Hindlimb muscle (tissue), 1 donor: Measurements from ENCODE around the gene UBL4A. TPM values are rescaled to one million over a fixed set of nuclear protein-coding genes. Genes with fewer than 3 reads are reported as not detected.
A peak's percentile ranks its signal among the peaks of the same experiment; 100 is the strongest.
"Not testable (repeated sequence)": the region's sequence is repeated elsewhere in the genome, so short reads cannot be mapped to it uniquely, and the experiment has no call there.

ENCODE experiments used
- DNase-seq: peaks from one replicate; pipeline ENCODE4 v3.0.0-alpha.2; 2013
- polyA plus RNA-seq: library from polyadenylated mRNA; unstranded; fragments of 120-200 nt; gene quantifications from one replicate; pipeline ENCODE4 v1.2.1, GENCODE V29; 2013; ENCODE audit not compliant: insufficient read length

Gene UBL4A
- polyA plus RNA-seq, 1 donor = 25.9 TPM

GRCh38 chrX:154507673-154508383 is 21.4 kb upstream of the UBL4A start:
- DNase-seq = no peak

DNA sequence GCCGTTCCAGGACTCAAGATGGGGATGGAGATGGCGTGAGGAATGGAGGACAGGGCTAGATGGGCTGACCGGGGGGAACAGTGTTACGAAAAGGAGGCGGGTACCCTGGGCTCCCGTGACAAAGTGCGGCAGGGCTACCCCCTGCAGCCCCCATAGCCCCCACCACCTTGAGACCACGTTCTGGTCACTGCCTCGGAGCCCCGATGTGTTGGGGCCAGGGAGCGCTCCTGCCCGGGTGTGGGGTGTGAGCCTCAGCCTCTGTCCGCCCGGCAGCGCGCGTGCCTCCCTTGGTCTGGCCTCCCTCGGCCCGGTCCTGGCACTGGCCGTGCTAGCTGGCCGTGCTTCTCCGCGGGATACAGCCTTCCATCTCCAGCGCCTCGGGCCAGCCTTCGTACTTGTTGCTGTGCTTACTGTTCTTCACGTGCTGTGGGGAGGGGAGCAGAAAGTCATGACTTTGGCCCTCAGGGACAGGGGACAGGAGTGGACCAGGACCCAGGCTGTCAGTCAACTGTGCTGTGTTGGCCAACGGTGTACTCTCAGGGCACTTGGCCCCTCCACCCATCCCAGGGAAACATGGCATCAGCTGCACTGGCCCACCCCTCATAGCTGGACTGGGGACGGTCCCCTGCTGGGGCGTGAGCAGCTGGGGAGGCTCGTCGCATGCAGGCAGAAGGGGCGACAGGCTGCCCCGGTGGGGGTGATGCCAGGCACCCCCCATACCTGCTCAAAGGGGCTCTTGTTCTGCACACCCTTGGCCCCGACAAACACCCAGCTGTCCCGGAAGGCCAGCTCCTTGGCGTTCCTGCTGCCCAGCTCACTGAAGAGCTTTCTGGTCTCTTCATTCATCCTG is 20.3 kb upstream of the UBL4A start:
- no peak for DNase-seq

- no peak for DNase-seq
Measured at GRCh38 chrX:154505734-154506133, 19.3 kb upstream of the UBL4A start.

DNA sequence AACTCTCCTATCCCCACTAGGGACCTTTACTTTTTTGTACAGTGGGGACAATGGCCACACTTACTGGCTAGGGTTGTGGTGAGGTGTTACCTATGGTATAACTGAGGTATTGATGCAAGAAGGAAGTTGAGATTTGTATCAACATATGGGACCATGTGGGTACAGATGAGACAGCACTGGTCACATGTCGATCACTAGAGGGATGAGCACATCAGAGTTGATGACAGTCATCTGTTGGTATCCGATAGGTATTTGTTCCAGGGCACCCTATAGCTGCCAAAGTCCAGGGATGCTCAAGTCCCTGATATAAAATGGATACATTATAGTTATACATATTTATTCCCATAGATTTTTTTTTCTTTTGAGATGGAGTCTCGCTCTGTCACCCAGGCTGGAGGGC is 16.6 kb upstream of the UBL4A start:
- no peak for DNase-seq

DNA sequence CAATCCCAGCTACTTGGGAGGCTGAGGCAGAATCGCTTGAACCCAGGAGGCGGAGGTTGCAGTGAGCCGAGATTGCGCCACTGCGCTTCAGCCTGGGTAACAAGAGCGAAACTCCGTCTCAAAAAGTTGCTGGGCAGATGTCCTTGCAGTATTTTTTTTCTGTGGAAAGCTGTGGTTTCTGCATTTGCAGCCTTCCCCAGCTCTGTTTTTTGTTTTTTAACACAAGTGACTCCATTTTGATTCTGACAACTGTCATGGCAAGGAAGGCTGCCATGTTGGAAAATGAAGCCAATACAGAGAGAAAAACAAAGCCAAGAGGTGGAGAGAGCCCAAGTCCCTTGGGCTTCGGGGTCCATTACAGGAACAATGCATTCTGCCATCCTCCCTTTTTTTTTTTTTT is 15.7 kb upstream of the UBL4A start:
- no peak for DNase-seq

DNA sequence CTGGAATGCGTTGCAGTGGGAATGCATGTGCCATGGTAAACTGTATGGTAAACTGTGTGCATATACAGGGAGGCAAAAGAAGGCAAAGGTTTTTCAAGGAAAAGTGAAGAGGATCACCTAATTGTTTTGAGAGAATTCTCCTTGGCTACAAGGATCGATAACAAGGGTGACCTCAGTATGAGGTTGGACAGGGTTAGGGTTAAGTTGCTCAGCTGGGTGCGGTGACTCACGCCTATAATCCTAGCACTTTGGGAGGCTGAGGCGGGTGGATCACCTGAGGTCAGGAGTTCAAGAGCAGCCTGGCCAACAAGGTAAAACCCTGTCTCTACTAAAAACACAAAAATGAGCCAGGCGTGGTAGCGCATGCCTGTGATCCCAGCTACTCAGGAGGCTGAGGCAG is 15.0 kb upstream of the UBL4A start:
- not testable (repeated sequence) for DNase-seq

GRCh38 chrX:154496591-154497137 is 10.2 kb upstream of the UBL4A start:
- DNase-seq = not testable (repeated sequence)

DNA sequence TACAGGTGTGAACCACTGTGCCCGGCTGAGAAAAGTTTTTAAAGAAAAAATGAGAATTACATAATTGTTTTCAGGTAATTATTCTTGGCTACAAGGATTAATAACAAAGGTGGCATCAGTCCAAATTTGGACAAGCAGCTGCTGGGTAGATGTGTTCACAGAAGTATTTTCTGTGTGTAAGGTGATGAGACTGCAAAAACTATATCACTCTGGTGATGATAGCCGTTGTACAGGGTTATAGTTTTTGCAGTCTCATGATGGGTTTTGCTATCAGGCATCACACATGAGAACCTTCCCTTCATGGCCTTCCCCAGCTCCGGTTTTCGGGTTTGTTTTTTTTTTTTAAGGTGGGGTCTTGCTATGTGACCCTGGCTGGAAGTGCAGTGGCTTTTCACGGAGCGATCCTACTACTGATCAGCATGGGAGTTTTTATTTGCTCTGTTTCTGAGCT is 9.1 kb upstream of the UBL4A start:
- no peak for DNase-seq

GRCh38 chrX:154494715-154495114 is 8.3 kb upstream of the UBL4A start:
- no peak for DNase-seq

- DNase-seq = peak; percentile 90
Measured at GRCh38 chrX:154490414-154491083, 4.1 kb upstream of the UBL4A start, which contains the start of gene SLC10A3. Gene SLC10A3 (minus strand): TSS chrX:154490629. CDS start chrX:154488940, 1,689 bp downstream.

GRCh38 chrX:154490021-154490413 is 3.6 kb upstream of the UBL4A start:
- no peak for DNase-seq

- no peak for DNase-seq
Measured at GRCh38 chrX:154489182-154489581, 2.8 kb upstream of the UBL4A start.

DNA sequence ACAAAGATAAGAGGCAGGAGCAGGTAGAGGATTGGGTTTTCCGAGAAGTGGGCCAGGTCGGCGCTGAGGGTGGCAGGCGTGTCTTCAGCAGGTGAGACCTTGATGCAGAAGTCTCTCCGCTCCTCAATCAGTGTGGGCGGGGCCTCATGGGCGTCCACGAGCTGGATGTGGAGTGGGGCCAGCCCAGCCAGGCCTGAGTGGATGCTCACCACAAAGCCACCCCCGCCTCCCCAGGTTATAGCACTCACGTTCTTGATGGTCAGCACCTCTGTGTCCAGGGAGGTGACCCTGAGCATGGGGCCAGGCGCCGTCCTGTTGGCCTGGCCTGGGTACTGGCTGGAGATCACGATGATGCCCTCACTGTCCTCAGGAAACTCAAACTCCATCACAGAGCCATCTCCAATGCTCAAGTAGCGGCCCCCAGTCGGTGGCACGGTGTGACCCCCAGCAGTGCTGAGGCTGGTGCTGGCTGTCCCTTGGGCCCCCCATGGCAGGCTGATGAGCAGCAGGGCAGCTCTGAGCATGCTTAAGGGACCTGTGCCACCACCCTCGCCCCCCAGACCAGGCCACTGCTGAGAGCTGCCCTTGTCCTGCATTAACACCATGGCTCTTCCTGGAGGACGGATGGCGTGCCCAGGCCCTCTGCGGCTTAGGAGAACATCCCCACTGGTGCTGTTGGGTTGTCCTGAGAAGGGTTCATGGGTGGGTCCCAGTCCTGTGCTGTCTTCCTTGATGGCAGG is 2.1 kb upstream of the UBL4A start:
- DNase-seq = no peak

- no peak for DNase-seq
Measured at GRCh38 chrX:154487518-154488290, 1.3 kb upstream of the UBL4A start.

DNA sequence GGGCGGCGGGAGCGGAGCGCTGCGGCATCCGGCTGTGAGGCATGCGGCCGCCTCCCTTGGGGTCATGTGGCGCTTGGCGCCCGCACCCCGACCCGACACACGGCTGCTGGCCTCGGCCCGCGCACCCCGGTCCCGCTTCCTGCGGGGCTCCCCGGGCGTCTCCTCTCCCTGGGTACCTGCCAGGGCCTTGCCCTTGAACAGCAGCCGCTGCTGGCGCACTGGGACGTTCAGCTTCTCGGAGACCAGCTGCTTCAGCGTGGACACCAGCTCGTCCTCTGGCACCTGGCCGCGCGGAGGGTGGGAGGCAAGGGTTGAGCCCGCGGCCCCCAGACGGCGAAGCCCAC is 391 bp downstream of the UBL4A start:
- DNase-seq = no peak

DNA sequence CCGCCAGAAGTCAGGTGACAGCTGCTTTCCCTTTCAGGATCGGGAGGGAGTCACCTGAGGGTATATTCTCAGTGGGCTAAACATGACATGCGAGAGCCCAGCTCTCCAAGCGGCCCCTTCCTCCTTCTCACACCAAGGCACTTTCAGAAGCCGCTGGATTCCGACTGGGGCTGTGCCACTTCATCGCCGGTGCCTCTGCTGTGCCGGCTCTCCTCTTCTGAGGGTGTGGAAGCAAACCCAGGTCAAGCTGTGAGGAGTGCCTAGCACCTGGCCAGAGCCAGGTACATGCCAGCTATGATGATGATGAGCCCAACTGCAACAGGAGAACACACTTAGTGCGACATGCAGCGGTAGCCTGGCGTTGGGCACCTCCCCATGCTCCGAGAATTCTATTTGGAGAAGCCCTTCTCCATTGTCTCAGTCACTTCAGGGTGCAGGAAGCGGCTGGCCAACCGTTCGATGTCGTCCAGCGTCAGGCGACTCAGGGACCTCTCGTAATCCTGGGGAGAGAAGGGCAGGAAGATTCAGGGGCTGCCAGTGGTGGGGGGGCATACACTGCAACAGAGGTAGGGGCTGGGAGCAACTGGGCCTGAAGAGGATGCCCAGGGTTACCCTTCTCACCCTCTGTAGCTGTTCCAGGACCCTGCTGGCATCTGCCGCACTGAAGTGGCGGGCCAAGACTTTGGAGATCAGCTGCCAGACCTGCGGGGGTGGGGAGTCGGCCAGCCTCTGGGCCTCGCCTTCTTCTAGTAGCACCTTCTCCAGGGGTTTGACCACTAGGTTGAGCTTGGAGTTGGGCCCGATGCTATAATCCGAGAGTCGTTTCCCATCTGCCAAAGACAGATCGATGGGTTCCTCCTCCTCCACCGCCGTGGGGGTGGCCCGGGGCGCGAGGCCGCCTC is 1.0 kb downstream of the UBL4A start:
- no peak for DNase-seq

DNA sequence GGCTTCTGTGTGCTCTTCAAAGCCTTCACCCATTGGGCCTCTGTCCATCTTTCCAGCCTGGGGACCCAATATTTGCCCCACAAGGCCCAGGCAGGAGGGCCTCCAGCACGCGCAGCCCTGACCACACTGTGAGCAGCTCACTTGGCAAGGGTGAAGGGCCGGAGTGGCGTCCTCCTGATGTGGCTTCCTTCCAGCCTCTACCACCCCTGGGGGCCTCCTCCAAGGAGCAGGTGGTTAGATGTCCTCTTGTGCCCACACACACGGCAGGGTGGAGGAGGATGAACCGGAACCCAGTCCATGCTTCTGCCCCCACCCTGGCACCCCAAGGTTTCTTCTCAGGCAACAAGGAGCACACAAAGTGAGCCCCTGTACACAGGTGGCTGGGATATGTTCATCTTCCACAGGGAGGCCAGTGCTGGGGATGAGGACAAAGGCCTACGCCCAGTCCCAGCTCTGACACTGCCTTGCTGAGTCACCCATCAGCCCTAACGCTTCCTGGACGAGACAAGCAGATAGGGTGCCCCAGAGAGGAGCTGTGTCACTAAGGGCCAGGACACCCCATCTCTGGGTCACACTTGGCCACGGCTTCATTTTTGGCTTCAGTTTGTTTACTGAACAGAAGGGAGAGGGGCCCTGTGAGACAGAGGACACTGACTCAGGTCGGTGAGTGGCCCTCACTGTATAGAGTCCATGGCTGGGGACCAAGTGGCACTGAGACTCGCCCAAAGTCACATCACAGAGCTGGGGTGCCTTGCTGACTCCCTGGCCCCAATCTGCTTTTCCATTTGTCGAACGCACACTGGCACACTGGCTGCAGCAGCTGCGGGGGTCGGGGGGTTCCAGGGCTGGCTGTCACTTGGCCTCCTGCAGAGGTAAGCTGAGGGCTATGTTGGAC is 1.9 kb downstream of the UBL4A start:
- no peak for DNase-seq

GRCh38 chrX:154483325-154483724 is 3.1 kb downstream of the UBL4A start:
- no peak for DNase-seq

- no peak for DNase-seq
Measured at GRCh38 chrX:154482786-154483185, 3.6 kb downstream of the UBL4A start.
